ENCODE measurements around the gene AURKB. TPM values are rescaled to one million over a fixed set of nuclear protein-coding genes. Genes with fewer than 3 reads are reported as not detected.
"Not testable (repeated sequence)": the region's sequence is repeated elsewhere in the genome, so short reads cannot be mapped to it uniquely, and the experiment has no call there.

Gene AURKB
- total and polyA plus RNA-seq, 8 donors = 1.0 to 66.0 (median 9.5) TPM

DNA sequence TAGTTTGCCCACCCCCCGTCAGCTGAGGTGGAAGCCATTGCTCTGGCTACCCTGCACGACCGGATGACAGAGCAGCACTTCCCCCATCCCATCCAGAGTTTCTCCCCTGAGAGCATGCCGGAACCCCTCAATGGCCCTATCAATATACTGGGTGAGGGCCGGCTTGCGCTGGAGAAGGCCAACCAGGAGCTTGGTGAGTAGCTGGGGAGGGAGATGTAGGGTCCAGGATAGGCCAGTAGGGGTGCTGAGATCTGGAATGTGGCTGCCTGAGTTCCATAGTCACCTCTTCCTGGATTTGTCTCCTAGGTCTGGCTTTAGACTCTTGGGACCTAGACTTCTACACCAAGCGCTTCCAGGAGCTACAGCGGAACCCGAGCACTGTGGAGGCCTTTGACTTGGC, 45.1 kb upstream of the AURKB start:
- Histone ChIP-seq H3K9me3 (no peaks in the 10 kb centered on the region), H3K4me3 (no peak overlapping the region), H3K4me1 (peaks cover 0 to under 1% (median 0%) of the 10 kb centered on the region in 4 donors), H3K27ac (no peak overlapping the region), H3K36me3 (peaks cover 18 to 70% (median 68%) of the 10 kb centered on the region in 4 donors), H3K27me3 (no peaks in the 10 kb centered on the region)
- WGBS, 5 donors = 91 to 99% (median 96%) methylated on average over 8 to 9 of the region's 9 CpGs
- TF ChIP-seq POLR2AphosphoS5 (IDR thresholded peaks at IDR 0.05) = no peak
- no peak for TF ChIP-seq POLR2A (IDR thresholded peaks at IDR 0.05)
- no peak for TF ChIP-seq EP300 (IDR thresholded peaks at IDR 0.05)
- TF ChIP-seq, protein P1, sequence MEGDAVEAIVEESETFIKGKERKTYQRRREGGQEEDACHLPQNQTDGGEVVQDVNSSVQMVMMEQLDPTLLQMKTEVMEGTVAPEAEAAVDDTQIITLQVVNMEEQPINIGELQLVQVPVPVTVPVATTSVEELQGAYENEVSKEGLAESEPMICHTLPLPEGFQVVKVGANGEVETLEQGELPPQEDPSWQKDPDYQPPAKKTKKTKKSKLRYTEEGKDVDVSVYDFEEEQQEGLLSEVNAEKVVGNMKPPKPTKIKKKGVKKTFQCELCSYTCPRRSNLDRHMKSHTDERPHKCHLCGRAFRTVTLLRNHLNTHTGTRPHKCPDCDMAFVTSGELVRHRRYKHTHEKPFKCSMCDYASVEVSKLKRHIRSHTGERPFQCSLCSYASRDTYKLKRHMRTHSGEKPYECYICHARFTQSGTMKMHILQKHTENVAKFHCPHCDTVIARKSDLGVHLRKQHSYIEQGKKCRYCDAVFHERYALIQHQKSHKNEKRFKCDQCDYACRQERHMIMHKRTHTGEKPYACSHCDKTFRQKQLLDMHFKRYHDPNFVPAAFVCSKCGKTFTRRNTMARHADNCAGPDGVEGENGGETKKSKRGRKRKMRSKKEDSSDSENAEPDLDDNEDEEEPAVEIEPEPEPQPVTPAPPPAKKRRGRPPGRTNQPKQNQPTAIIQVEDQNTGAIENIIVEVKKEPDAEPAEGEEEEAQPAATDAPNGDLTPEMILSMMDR (IDR thresholded peaks at IDR 0.05) = no peak
- no peak for DNase-seq
- intact Hi-C loops (cut with DNase I; ENCODE audit: low total_unique reads) = no loop called here

DNA sequence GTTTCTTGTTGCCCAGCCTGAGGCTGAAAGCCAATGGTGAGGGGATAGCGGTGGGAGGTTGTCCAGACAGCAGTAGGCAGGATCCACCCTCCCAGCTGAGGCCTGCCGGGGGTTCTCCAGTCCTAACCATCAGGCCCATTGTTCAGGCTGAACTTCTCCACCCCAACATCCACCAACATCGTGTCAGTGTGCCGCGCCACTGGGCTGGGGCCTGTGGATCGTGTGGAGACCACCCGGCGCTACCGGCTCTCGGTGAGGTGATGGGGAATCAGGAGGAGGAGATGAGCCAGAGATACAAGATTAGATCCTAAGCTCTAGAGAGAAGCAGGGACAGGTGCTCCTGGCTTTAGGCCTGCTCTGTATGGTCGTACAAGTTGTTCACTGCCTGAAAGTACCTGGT, 44.5 kb upstream of the AURKB start:
- TF ChIP-seq POLR2AphosphoS5 (IDR thresholded peaks at IDR 0.05) (no peak), EP300 (IDR thresholded peaks at IDR 0.05) (no peak), POLR2A (IDR thresholded peaks at IDR 0.05) (no peak)
- TF ChIP-seq, protein P1 (IDR thresholded peaks at IDR 0.05) = no peak
- H3K27ac ChIP-seq = no peak overlapping the region
- H3K36me3 ChIP-seq = peaks cover 17 to 64% (median 61%) of the 10 kb centered on the region in 4 donors
- WGBS, 5 donors = 92 to 98% (median 96%) methylated on average over 11 of the region's 11 CpGs
- H3K9me3 ChIP-seq = no peaks in the 10 kb centered on the region
- no peak overlapping the region for H3K4me3 ChIP-seq
- H3K4me1 ChIP-seq = peaks cover 2 to 7% (median 3%) of the 10 kb centered on the region in 4 donors
- no peaks in the 10 kb centered on the region for H3K27me3 ChIP-seq
- DNase-seq = no peak
- intact Hi-C loops (cut with DNase I; ENCODE audit: low total_unique reads) = no loop called here

DNA sequence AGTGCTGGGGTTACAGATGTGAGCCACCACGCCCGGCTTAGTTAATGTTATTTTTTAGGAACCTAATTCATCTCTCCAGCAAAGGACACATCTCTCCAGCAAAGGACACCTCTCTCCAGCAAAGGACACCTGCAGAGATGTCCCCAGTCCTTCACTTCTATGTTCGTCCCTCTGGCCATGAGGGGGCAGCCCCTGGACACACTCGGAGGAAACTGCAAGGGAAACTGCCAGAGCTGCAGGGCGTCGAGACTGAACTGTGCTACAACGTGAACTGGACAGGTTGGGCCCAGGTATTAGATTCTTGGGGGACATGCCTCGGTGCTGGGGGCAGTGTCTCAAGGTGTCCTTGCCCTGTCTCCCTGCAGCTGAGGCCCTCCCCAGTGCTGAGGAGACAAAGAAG, 43.4 kb upstream of the AURKB start:
- intact Hi-C loops (cut with DNase I; ENCODE audit: low total_unique reads) = no loop called here
- DNase-seq = peak in 1 of 2 donors; percentile 73
- no peaks in the 10 kb centered on the region for H3K27me3 ChIP-seq
- H3K4me1 ChIP-seq = peaks cover 8 to 13% (median 10%) of the 10 kb centered on the region in 4 donors
- peaks cover 15 to 53% (median 51%) of the 10 kb centered on the region in 4 donors for H3K36me3 ChIP-seq
- WGBS, 5 donors = 43 to 83% (median 68%) methylated on average over 5 to 8 of the region's 8 CpGs
- no peak overlapping the region for H3K4me3 ChIP-seq
- H3K27ac ChIP-seq = no peak overlapping the region
- no peaks in the 10 kb centered on the region for H3K9me3 ChIP-seq
- TF ChIP-seq POLR2AphosphoS5 (IDR thresholded peaks at IDR 0.05) = no peak
- TF ChIP-seq, protein P1 (IDR thresholded peaks at IDR 0.05) = peak in 2 of 7 experiments; percentile 10 to 42

DNA sequence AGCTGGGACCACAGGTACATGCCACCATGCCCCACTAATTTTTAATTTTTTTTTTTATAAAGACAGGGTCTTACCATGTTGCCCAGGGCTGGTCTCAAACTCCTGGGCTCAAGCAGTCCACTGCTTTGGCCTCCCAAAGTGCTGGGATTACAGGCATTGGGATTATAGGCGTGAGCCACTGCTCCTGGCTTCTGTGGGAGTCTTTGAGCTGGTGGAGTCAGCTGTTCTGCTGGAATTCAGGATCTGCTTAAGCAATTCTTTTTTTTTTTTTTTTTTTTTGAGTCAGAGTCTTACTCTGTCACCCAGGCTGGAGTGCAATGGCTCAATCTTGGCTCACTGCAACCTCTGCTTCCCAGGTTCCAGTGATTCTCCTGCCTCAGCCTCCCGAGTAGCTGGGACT, 41.0 kb upstream of the AURKB start:
- 63 to 87% (median 80%) methylated on average over 2 of the region's 2 CpGs for WGBS, 5 donors
- H3K4me3 ChIP-seq; intact Hi-C loops (cut with DNase I; ENCODE audit: low total_unique reads); H3K27me3 ChIP-seq; DNase-seq; H3K9me3 ChIP-seq; H3K27ac ChIP-seq: not testable (repeated sequence)
- peaks cover 10 to 29% (median 27%) of the 10 kb centered on the region in 4 donors for H3K36me3 ChIP-seq
- H3K4me1 ChIP-seq = peaks cover 8 to 27% (median 25%) of the 10 kb centered on the region in 4 donors

DNA sequence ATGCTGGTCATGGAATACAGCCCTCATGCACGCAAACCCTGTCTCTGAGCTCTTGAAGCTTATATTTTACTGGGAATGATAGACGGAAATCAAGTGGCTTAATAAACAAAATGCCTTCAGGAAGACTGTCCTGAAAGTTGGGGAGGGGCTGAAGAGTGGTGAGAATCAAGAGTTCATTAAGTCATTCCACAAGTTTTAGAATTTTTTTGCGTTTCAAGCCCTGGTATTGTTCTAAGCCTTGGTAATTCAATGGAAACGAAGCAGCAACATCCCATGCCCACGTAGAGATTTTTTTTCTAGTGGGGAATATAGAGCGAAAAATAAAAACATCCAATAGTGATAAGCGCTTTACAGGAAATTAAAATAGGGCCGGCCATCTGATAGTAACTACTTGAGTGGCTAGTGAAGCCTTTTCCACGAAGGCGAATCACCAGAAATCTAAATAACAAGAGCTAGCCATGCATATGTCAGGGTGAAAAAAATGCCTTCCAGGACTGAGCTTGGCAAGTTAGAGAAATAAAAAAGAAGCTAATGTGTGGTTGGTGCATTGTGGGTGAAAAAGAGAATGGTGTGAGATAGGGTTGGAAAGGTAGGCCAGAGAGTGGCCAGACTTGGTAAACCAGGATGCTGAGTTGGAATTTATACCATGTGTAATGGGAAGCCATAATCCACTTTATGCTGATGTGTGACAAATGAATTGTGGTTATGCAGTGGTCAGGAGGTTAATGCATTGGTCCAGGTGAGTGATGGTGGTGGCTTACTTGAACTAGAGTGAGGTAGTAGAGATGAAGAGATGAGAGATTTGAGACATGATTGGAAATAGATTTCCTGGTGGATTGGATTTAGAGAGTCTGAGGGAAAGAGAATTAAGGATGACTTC, 39.5 kb upstream of the AURKB start:
- WGBS, 5 donors = 8 to 10% (median 9%) methylated on average over 10 of the region's 10 CpGs
- Histone ChIP-seq H3K4me3 (peak overlapping the region; percentile 66 to 93 (median 78)), H3K27ac (peak overlapping the region; percentile 92 to 99 (median 95)), H3K27me3 (no peaks in the 10 kb centered on the region), H3K9me3 (no peaks in the 10 kb centered on the region), H3K36me3 (peaks cover 0 to 23% (median 14%) of the 10 kb centered on the region in 4 donors), H3K4me1 (peaks cover 8 to 31% (median 30%) of the 10 kb centered on the region in 4 donors)
- TF ChIP-seq POLR2A (IDR thresholded peaks at IDR 0.05) = no peak
- TF ChIP-seq EP300 (IDR thresholded peaks at IDR 0.05) = no peak
- TF ChIP-seq, protein P1 (IDR thresholded peaks at IDR 0.05) = no peak
- TF ChIP-seq POLR2AphosphoS5 (IDR thresholded peaks at IDR 0.05) = no peak
- intact Hi-C loops (cut with DNase I; ENCODE audit: low total_unique reads) = no loop called here
- no peak for DNase-seq
